ENCODE data around the gene FPGS. TPM values are rescaled to one million over a fixed set of nuclear protein-coding genes. Genes with fewer than 3 reads are reported as not detected.

The FPGS gene
- total and polyA plus RNA-seq, 8 donors: 29.1 to 235 (median 70.4) TPM

DNA sequence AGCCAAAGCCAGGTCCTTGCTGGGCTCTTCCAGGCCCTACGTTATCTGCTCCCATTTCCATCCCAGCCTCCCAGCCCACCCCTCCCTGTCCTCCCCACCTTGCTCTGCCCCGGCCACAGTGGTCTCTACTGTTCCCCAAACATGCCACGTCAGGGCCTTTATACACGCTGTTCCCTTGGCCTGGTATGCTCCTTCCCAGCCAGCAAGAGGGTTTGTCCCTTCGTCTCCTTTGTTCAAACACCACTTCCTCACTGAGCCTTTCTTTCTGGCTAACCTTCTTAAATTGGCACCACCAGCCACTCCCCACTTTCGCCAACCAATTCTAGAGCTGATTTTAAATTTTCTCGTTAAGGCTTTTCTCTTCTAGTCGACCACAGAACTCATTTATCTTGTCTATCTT, 34.0 kb upstream of the FPGS start:
- Histone ChIP-seq H3K4me1 (peaks cover 13 to 44% (median 33%) of the 10 kb centered on the region in 4 donors), H3K4me3 (no peak overlapping the region), H3K9me3 (no peaks in the 10 kb centered on the region), H3K27me3 (peaks cover 0 to 14% (median 0%) of the 10 kb centered on the region in 3 donors), H3K36me3 (no peaks in the 10 kb centered on the region), H3K27ac (peak overlapping the region in 4 of 5 donors; percentile 39 to 82 (median 72))
- WGBS, 5 donors: 63 to 79% (median 74%) methylated on average over 8 of the region's 8 CpGs
- intact Hi-C loops (cut with DNase I; ENCODE audit: low total_unique reads): no loop called here
- TF ChIP-seq POLR2A (IDR thresholded peaks at IDR 0.05): no peak
- TF ChIP-seq POLR2AphosphoS5 (IDR thresholded peaks at IDR 0.05): no peak
- TF ChIP-seq, protein P1, sequence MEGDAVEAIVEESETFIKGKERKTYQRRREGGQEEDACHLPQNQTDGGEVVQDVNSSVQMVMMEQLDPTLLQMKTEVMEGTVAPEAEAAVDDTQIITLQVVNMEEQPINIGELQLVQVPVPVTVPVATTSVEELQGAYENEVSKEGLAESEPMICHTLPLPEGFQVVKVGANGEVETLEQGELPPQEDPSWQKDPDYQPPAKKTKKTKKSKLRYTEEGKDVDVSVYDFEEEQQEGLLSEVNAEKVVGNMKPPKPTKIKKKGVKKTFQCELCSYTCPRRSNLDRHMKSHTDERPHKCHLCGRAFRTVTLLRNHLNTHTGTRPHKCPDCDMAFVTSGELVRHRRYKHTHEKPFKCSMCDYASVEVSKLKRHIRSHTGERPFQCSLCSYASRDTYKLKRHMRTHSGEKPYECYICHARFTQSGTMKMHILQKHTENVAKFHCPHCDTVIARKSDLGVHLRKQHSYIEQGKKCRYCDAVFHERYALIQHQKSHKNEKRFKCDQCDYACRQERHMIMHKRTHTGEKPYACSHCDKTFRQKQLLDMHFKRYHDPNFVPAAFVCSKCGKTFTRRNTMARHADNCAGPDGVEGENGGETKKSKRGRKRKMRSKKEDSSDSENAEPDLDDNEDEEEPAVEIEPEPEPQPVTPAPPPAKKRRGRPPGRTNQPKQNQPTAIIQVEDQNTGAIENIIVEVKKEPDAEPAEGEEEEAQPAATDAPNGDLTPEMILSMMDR (IDR thresholded peaks at IDR 0.05): no peak
- TF ChIP-seq EP300 (IDR thresholded peaks at IDR 0.05): no peak
- DNase-seq: no peak

DNA sequence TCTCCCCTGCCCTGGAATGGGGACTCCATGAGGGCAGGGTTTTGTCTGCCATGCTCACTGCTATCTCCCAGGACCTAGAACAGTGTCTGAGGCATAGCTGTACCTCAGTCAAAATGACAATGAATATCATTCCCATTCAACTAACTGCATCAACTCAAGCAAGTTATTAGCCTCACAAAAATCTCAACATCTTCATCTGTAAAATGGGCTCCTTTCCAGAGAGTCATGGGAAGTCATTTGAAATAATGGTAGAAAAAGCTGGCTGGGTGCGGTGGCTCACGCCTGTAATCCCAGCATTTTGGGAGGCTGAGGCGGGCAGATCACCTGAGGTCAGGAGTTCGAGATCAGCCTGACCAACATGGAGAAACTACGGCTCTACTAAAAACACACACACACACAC, 33.6 kb upstream of the FPGS start:
- peaks cover 0 to 3% (median 0%) of the 10 kb centered on the region in 4 donors for H3K36me3 ChIP-seq
- peak overlapping the region in 1 of 4 donors; percentile 57 for H3K4me3 ChIP-seq
- intact Hi-C loops (cut with DNase I; ENCODE audit: low total_unique reads): no loop called here
- DNase-seq: no peak
- WGBS, 5 donors: 88 to 97% (median 91%) methylated on average over 5 of the region's 5 CpGs
- no peaks in the 10 kb centered on the region for H3K9me3 ChIP-seq
- TF ChIP-seq POLR2A (IDR thresholded peaks at IDR 0.05) (no peak), EP300 (IDR thresholded peaks at IDR 0.05) (no peak)
- TF ChIP-seq, protein P1 (IDR thresholded peaks at IDR 0.05): no peak
- peak overlapping the region in 4 of 5 donors; percentile 39 to 82 (median 72) for H3K27ac ChIP-seq
- H3K4me1 ChIP-seq: peaks cover 13 to 44% (median 33%) of the 10 kb centered on the region in 4 donors
- H3K27me3 ChIP-seq: peaks cover 0 to 10% (median 0%) of the 10 kb centered on the region in 3 donors

DNA sequence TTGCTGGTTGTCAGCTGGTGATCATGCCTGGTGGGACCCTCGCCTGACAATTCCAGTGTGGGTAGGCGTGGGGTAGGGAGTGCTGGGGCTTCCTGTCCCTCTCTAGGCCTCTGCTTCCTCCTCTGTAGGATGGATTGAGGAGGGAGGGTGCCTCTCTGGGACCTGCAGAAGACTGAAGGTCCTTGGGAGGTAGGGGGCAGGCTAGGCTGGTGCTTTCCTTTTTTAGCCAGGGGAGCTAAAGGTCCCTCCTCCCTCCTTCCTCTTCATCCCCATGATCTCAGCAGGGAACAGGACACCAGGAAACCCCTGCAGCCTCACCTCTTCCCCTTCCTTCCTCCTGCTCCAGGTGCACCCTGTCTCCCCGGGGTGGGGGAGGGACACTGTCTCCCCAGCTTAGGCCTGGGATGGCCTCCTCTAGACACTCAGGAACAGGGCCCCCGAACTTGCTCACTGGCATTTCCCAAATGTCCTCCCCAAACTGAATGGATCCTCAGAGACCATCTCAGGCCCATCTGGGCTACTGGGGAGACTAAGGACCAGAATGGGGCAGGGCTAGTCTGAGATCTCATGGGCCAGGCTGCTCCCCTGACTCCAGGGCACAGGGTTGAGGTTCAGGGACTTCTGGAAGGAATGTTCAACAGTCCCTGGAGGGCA, 32.6 kb upstream of the FPGS start:
- TF ChIP-seq EP300 (IDR thresholded peaks at IDR 0.05) (no peak), POLR2AphosphoS5 (IDR thresholded peaks at IDR 0.05) (no peak), POLR2A (IDR thresholded peaks at IDR 0.05) (no peak)
- TF ChIP-seq, protein P1 (IDR thresholded peaks at IDR 0.05): no peak
- no peaks in the 10 kb centered on the region for H3K9me3 ChIP-seq
- peak overlapping the region; percentile 41 to 82 (median 69) for H3K27ac ChIP-seq
- peak overlapping the region; percentile 50 to 58 (median 54) for H3K4me3 ChIP-seq
- peaks cover 0 to 4% (median 0%) of the 10 kb centered on the region in 3 donors for H3K27me3 ChIP-seq
- intact Hi-C loops (cut with DNase I; ENCODE audit: low total_unique reads): no loop called here
- peaks cover 13 to 44% (median 31%) of the 10 kb centered on the region in 4 donors for H3K4me1 ChIP-seq
- 60 to 74% (median 68%) methylated on average over 2 to 4 of the region's 4 CpGs for WGBS, 5 donors
- DNase-seq: peak in 1 of 2 donors; percentile 42
- peaks cover 0 to 3% (median 0%) of the 10 kb centered on the region in 4 donors for H3K36me3 ChIP-seq

DNA sequence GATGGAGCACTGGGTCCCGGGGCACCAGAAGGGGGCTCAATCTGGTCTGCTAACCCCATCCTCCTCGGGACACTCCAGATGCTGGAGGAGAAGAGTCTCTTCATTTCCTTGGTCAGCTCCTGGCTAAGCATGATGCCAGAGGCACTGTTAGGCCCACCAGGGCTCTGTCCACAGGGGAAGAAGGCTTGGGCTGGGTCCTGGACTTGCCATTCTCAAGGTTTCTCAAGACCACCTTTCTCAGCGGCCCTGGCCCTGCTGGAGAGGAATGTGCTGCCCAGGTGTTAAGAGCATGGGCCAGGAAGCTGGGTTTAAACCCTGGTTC, 32.1 kb upstream of the FPGS start:
- Histone ChIP-seq H3K9me3 (no peaks in the 10 kb centered on the region), H3K4me3 (peak overlapping the region; percentile 50 to 58 (median 54)), H3K27ac (peak overlapping the region in 4 of 5 donors; percentile 50 to 82 (median 74)), H3K4me1 (peaks cover 13 to 44% (median 31%) of the 10 kb centered on the region in 4 donors), H3K36me3 (peaks cover 0 to 3% (median 0%) of the 10 kb centered on the region in 4 donors), H3K27me3 (peaks cover 0 to 4% (median 0%) of the 10 kb centered on the region in 3 donors)
- TF ChIP-seq, protein P1 (IDR thresholded peaks at IDR 0.05): no peak
- TF ChIP-seq POLR2A (IDR thresholded peaks at IDR 0.05) (no peak), POLR2AphosphoS5 (IDR thresholded peaks at IDR 0.05) (no peak), EP300 (IDR thresholded peaks at IDR 0.05) (no peak)
- DNase-seq: no peak
- WGBS, 5 donors: 43 to 50% (median 49%) methylated on average over 3 of the region's 3 CpGs
- intact Hi-C loops (cut with DNase I; ENCODE audit: low total_unique reads): no loop called here

Data from stomach (tissue), 9 donors.